HG02885 (cell line): ENCODE measurements around the gene CDK11A.
A peak's percentile ranks its signal among the peaks of the same experiment; 100 is the strongest.
"Not testable (repeated sequence)": the region's sequence is repeated elsewhere in the genome, so short reads cannot be mapped to it uniquely, and the experiment has no call there.

Experiments used
- ATAC-seq: cut with Tn5 transposase; IDR thresholded peaks from one replicate; pipeline ENCODE4 v1.9.1; 2021; ENCODE audit warnings: mild to moderate bottlenecking; ENCODE audit not compliant: unreplicated experiment, poor library complexity

CDK11A gene

GRCh38 chr1:1755426-1755825 is 31.3 kb upstream of the CDK11A start:
- ATAC-seq = no peak

- ATAC-seq = no peak
Measured at GRCh38 chr1:1754051-1754815, 30.1 kb upstream of the CDK11A start.

- no peak for ATAC-seq
Measured at GRCh38 chr1:1753607-1754005, 29.4 kb upstream of the CDK11A start.

- no peak for ATAC-seq
Measured at GRCh38 chr1:1752636-1753606, 28.8 kb upstream of the CDK11A start.

GRCh38 chr1:1752190-1752589 is 28.0 kb upstream of the CDK11A start:
- no peak for ATAC-seq

GRCh38 chr1:1749941-1750340 is 25.8 kb upstream of the CDK11A start:
- ATAC-seq = not testable (repeated sequence)

- no peak for ATAC-seq
Measured at GRCh38 chr1:1748686-1749321, 24.6 kb upstream of the CDK11A start.

GRCh38 chr1:1746566-1746909 is 22.4 kb upstream of the CDK11A start:
- peak; percentile 83 for ATAC-seq

- ATAC-seq = peak; percentile 77
Measured at GRCh38 chr1:1745651-1746565, 21.8 kb upstream of the CDK11A start.

- ATAC-seq = not testable (repeated sequence)
Measured at GRCh38 chr1:1742529-1742928, 18.4 kb upstream of the CDK11A start.

GRCh38 chr1:1741013-1741412 is 16.9 kb upstream of the CDK11A start:
- ATAC-seq = not testable (repeated sequence)

- ATAC-seq = peak; percentile 36
Measured at GRCh38 chr1:1738799-1739337, 14.7 kb upstream of the CDK11A start.

- peak; percentile 56 for ATAC-seq
Measured at GRCh38 chr1:1737675-1738590, 13.8 kb upstream of the CDK11A start.

GRCh38 chr1:1732381-1732780 is 8.2 kb upstream of the CDK11A start:
- ATAC-seq = no peak

GRCh38 chr1:1730870-1731269 is 6.7 kb upstream of the CDK11A start:
- ATAC-seq = no peak

GRCh38 chr1:1730230-1730629 is 6.1 kb upstream of the CDK11A start:
- not testable (repeated sequence) for ATAC-seq

GRCh38 chr1:1729116-1729816 is 5.1 kb upstream of the CDK11A start:
- not testable (repeated sequence) for ATAC-seq
